Mucosa of stomach (tissue), 1 donor: ENCODE data around the gene CYP3A4.

Experiments used
- H3K27me3 ChIP-seq: one replicate; pipeline ENCODE4 v1.7.0; 2013; ENCODE audit warnings: mild to moderate bottlenecking, low read length; ENCODE audit not compliant: control insufficient read depth, insufficient read depth
- H3K36me3 ChIP-seq: one replicate; pipeline ENCODE4 v1.7.0; 2013; ENCODE audit warnings: low read length; ENCODE audit not compliant: control insufficient read depth, insufficient read depth
- H3K4me1 ChIP-seq: one replicate; pipeline ENCODE4 v1.7.0; 2013; ENCODE audit warnings: mild to moderate bottlenecking, low read length; ENCODE audit not compliant: control insufficient read depth, insufficient read depth
- H3K4me3 ChIP-seq: one replicate; pipeline ENCODE4 v1.7.0; 2013; ENCODE audit warnings: low read length
- H3K9ac ChIP-seq: one replicate; pipeline ENCODE4 v1.7.0; 2013; ENCODE audit warnings: mild to moderate bottlenecking, low read length, moderate library complexity
- H3K9me3 ChIP-seq: one replicate; pipeline ENCODE4 v1.7.0; 2013; ENCODE audit warnings: mild to moderate bottlenecking, low read length, moderate library complexity; ENCODE audit not compliant: control insufficient read depth
- donor health status: Pancreatic carcinoma.

The CYP3A4 gene

DNA sequence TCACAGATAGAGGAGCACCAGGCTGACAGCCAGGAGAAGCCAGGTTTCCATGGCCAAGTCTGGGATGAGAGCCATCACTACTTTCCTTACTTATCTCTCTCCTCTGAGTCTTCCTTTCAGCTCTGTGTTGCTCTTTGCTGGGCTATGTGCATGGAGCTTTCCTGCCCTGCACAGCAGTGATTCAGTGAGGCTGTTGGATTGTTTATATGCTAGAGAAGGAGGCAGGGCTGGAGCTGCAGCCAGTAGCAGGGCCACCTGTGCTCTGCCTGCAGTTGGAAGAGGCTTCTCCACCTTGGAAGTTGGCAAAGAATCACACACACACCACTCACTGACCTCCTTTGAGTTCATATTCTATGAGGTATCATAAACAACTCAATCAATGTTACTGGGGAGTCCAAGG is at the start of gene CYP3A4:
Gene CYP3A4 (minus strand): TSS at position 178 of the 400 bp plus-strand sequence. CDS start 103 bp downstream, at position 75.
- no peaks in the 10 kb centered on the region for H3K27me3 ChIP-seq
- no peaks in the 10 kb centered on the region for H3K36me3 ChIP-seq
- H3K4me1 ChIP-seq, result peaks cover 18% of the 10 kb centered on the region
- H3K9ac ChIP-seq, result no peak within 1 kb of the TSS
- H3K9me3 ChIP-seq, result no peaks in the 10 kb centered on the region
- no peak within 1 kb of the TSS for H3K4me3 ChIP-seq

DNA sequence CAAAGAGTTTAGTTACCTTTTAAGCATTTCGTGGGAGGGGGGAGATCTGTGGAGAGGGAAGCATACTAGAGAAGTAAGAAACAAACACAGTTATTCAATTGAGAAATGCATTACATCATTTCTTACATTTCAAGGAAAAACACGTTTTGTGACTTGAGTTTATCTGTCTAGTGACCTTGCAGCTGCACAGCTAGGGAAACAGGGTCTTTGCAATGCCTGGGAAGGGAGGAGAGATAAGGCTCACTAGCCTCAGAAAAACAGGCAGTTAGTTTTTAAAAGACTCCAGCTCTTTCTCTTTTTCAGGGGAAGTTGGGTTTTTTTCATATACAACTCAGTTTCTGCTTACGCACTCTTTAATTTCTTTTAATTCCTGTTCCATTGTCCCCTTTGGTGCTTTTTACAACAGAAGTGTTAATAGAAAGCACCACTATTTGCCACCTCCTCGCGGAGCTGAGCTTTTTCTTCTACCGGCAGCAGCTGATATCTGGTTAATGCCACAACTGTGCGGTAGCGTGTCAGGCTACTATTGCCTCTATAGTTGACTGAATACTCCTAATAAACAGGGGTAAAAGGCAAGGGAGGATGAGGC is 49.4 kb upstream of the CYP3A4 start:
- Histone ChIP-seq H3K36me3 (no peaks in the 10 kb centered on the region), H3K4me1 (peaks cover 33% of the 10 kb centered on the region), H3K4me3 (no peak overlapping the region), H3K9ac (no peak overlapping the region), H3K27me3 (no peaks in the 10 kb centered on the region), H3K9me3 (no peaks in the 10 kb centered on the region)

DNA sequence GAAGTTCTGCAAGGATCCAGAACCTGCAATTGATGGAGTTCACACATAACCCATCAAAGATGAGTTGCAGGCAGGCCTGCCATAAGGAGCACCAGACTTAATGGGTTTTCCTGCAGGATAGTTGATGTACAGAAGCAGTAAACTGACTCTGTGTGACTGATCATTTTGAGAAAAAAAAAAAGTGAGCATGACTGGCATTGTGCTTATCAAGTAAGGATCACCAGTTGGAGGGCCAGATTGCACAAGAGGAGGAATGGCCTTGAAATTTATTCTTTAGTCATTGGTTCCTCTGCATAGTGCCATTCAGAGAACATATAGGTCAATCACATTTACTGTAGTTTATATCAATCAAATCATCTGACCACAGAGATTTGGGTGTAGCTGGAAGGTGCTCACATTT is 47.6 kb upstream of the CYP3A4 start:
- Histone ChIP-seq H3K36me3 (no peaks in the 10 kb centered on the region), H3K9ac (no peak overlapping the region), H3K4me1 (peaks cover 35% of the 10 kb centered on the region), H3K4me3 (no peak overlapping the region), H3K9me3 (no peaks in the 10 kb centered on the region), H3K27me3 (no peaks in the 10 kb centered on the region)

GRCh38 chr7:99829524-99830160 is 45.7 kb upstream of the CYP3A4 start:
- no peaks in the 10 kb centered on the region for H3K36me3 ChIP-seq
- H3K9me3 ChIP-seq, result no peaks in the 10 kb centered on the region
- no peak overlapping the region for H3K9ac ChIP-seq
- no peaks in the 10 kb centered on the region for H3K27me3 ChIP-seq
- no peak overlapping the region for H3K4me3 ChIP-seq
- H3K4me1 ChIP-seq, result peaks cover 36% of the 10 kb centered on the region

GRCh38 chr7:99828811-99829210 is 44.8 kb upstream of the CYP3A4 start:
- no peaks in the 10 kb centered on the region for H3K36me3 ChIP-seq

GRCh38 chr7:99827040-99827778 is 43.2 kb upstream of the CYP3A4 start:
- H3K27me3 ChIP-seq, result no peaks in the 10 kb centered on the region
- H3K9me3 ChIP-seq, result no peaks in the 10 kb centered on the region
- H3K4me1 ChIP-seq, result peaks cover 42% of the 10 kb centered on the region
- H3K9ac ChIP-seq, result no peak overlapping the region
- H3K4me3 ChIP-seq, result no peak overlapping the region
- no peaks in the 10 kb centered on the region for H3K36me3 ChIP-seq

More at GRCh38 chr7:99828811-99829210, 44.8 kb upstream of the CYP3A4 start:
- Histone ChIP-seq H3K4me1 (peaks cover 36% of the 10 kb centered on the region), H3K4me3 (no peak overlapping the region), H3K9me3 (no peaks in the 10 kb centered on the region), H3K27me3 (no peaks in the 10 kb centered on the region), H3K9ac (peak overlapping the region; percentile 49)

DNA sequence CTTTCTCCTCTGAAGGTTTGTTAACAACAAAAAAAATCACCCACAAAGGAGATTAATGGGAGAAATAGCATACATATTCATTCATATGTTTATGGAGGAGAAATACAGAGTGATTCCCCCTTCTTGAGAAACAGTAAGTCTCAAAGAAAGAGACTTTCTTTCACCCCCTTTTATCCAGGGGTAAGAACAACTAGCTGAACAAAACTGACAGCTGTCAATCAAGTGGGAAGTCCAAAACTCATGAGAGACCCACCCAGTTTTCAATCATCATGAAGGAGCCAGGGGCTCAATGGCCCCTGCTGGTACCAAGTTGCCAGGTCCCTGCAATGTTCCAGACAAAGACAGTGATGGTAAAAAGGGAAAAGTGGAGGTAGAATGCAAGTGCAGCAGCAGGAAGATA is 41.9 kb upstream of the CYP3A4 start:
- no peak overlapping the region for H3K9ac ChIP-seq
- H3K4me1 ChIP-seq, result peaks cover 41% of the 10 kb centered on the region
- H3K36me3 ChIP-seq, result no peaks in the 10 kb centered on the region
- no peak overlapping the region for H3K4me3 ChIP-seq
- no peaks in the 10 kb centered on the region for H3K27me3 ChIP-seq
- no peaks in the 10 kb centered on the region for H3K9me3 ChIP-seq

GRCh38 chr7:99825452-99825851 is 41.5 kb upstream of the CYP3A4 start:
- Histone ChIP-seq H3K4me1 (peaks cover 37% of the 10 kb centered on the region), H3K36me3 (no peaks in the 10 kb centered on the region), H3K27me3 (no peaks in the 10 kb centered on the region), H3K9ac (no peak overlapping the region), H3K9me3 (no peaks in the 10 kb centered on the region), H3K4me3 (no peak overlapping the region)

DNA sequence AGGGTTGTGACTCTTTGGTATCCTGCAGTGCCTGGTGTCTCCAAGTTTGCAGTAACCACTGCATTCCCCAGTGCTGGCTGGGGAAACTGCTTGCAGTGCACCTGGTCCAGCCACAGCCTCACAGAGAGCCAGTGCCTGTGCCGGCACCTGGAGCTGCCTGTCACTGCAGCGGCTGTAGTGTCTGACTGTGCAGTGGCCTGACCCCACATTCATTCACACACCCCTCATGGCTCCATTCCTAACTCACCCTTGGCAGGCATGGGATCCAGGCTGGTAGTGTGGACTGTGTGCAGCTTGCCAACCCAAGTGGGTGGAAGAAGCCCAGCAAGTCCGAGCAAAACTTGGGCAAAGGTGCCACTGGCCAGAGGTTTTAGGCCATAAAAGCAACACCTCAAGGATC is 40.1 kb upstream of the CYP3A4 start:
- Histone ChIP-seq H3K27me3 (no peaks in the 10 kb centered on the region), H3K4me3 (no peak overlapping the region), H3K9ac (no peak overlapping the region), H3K4me1 (peaks cover 23% of the 10 kb centered on the region), H3K36me3 (no peaks in the 10 kb centered on the region), H3K9me3 (no peaks in the 10 kb centered on the region)

- Histone ChIP-seq H3K9ac (no peak overlapping the region), H3K4me3 (no peak overlapping the region), H3K36me3 (no peaks in the 10 kb centered on the region), H3K4me1 (peaks cover 19% of the 10 kb centered on the region), H3K27me3 (no peaks in the 10 kb centered on the region), H3K9me3 (no peaks in the 10 kb centered on the region)
Observed at GRCh38 chr7:99822731-99823718, 39.0 kb upstream of the CYP3A4 start.

- H3K27me3 ChIP-seq, result no peaks in the 10 kb centered on the region
- H3K9me3 ChIP-seq, result no peaks in the 10 kb centered on the region
- H3K36me3 ChIP-seq, result no peaks in the 10 kb centered on the region
- H3K4me1 ChIP-seq, result peaks cover 6% of the 10 kb centered on the region
- no peak overlapping the region for H3K4me3 ChIP-seq
- no peak overlapping the region for H3K9ac ChIP-seq
Observed at GRCh38 chr7:99820408-99821027, 36.5 kb upstream of the CYP3A4 start.
